GM12874 (cell line): Measurements from ENCODE around the gene SORT1.

Experiments
- CTCF ChIP-seq: IDR thresholded peaks from 2 replicates; pipeline ENCODE4 v1.5.1; 2011; ENCODE audit warnings: low read depth, mild to moderate bottlenecking, control low read depth, low read length, moderate library complexity; ENCODE audit not compliant: insufficient read depth

The SORT1 gene

GRCh38 chr1:109397581-109398342 is at the start of gene SORT1:
TSS of gene SORT1 (minus strand) at chr1:109397918. CDS start at chr1:109397892, 26 bp downstream.
- no peak for TF ChIP-seq CTCF

GRCh38 chr1:109444346-109444745 is 46.6 kb upstream of the SORT1 start:
- no peak for TF ChIP-seq CTCF

GRCh38 chr1:109443476-109443875 is 45.8 kb upstream of the SORT1 start:
- TF ChIP-seq CTCF: no peak

GRCh38 chr1:109441069-109441468 is 43.4 kb upstream of the SORT1 start:
- TF ChIP-seq CTCF: no peak

GRCh38 chr1:109438798-109439297 is 41.1 kb upstream of the SORT1 start:
- TF ChIP-seq CTCF: no peak

- TF ChIP-seq CTCF: no peak
Observed at GRCh38 chr1:109434484-109434883, 36.8 kb upstream of the SORT1 start.

- no peak for TF ChIP-seq CTCF
Observed at GRCh38 chr1:109433322-109433721, 35.6 kb upstream of the SORT1 start.
